Endothelial cell (in vitro differentiated cells): Measurements from ENCODE around the gene CACNA2D3. TPM values are rescaled to one million over a fixed set of nuclear protein-coding genes. Genes with fewer than 3 reads are reported as not detected.
"Not testable (repeated sequence)": the region's sequence is repeated elsewhere in the genome, so short reads cannot be mapped to it uniquely, and the experiment has no call there.

Experiments
- DNase-seq: peaks from one replicate; pipeline ENCODE4 v3.0.0; 2021; ENCODE audit warnings: low spot score
- H3K27ac Mint-ChIP-seq: one replicate; pipeline ENCODE4 v1.8.0; 2021; ENCODE audit warnings: mixed read lengths, inconsistent platforms; ENCODE audit not compliant: unreplicated experiment
- H3K27me3 Mint-ChIP-seq: one replicate; pipeline ENCODE4 v1.8.0; 2021; ENCODE audit warnings: mild to moderate bottlenecking, moderate library complexity, mixed read lengths, inconsistent platforms; ENCODE audit not compliant: unreplicated experiment
- H3K36me3 Mint-ChIP-seq: one replicate; pipeline ENCODE4 v1.8.0; 2021; ENCODE audit warnings: mild to moderate bottlenecking, low read depth, mixed read lengths, inconsistent platforms; ENCODE audit not compliant: unreplicated experiment
- H3K4me1 Mint-ChIP-seq: one replicate; pipeline ENCODE4 v1.8.0; 2021; ENCODE audit warnings: mild to moderate bottlenecking, mixed read lengths, inconsistent platforms; ENCODE audit not compliant: unreplicated experiment
- H3K4me3 Mint-ChIP-seq: one replicate; pipeline ENCODE4 v1.8.0; 2021; ENCODE audit warnings: mild to moderate bottlenecking, mixed read lengths, inconsistent platforms; ENCODE audit not compliant: unreplicated experiment
- H3K9me3 Mint-ChIP-seq: one replicate; pipeline ENCODE4 v1.8.0; 2021; ENCODE audit warnings: mixed read lengths, inconsistent platforms; ENCODE audit not compliant: unreplicated experiment
- CTCF ChIP-seq: fragments of 200-600 bp; sonication (generic); IDR thresholded peaks from one replicate; pipeline ENCODE4 v1.5.0; 2021; ENCODE audit warnings: antibody characterized with exemption; ENCODE audit not compliant: unreplicated experiment
- total RNA-seq: library from RNA; stranded (reverse); fragmentation: NEBNext Ultra II Directional; extraction: Animal tissue kit (Norgen Biotek cat#: 25700); gene quantifications from one replicate; pipeline ENCODE4 v1.2.1, GENCODE V29; 2021; ENCODE audit not compliant: unreplicated experiment

CACNA2D3 gene
- total RNA-seq, 1 donor from 2014 or later = 0.46 TPM

GRCh38 chr3:54628888-54629441 is 506.6 kb downstream of the CACNA2D3 start:
- Mint-ChIP-seq H3K36me3 (no peaks in the 10 kb centered on the region), H3K4me1 (peaks cover 14% of the 10 kb centered on the region), H3K4me3 (no peak overlapping the region), H3K27ac (no peak overlapping the region), H3K27me3 (no peaks in the 10 kb centered on the region), H3K9me3 (no peaks in the 10 kb centered on the region)
- TF ChIP-seq CTCF = no peak
- no peak for DNase-seq

DNA sequence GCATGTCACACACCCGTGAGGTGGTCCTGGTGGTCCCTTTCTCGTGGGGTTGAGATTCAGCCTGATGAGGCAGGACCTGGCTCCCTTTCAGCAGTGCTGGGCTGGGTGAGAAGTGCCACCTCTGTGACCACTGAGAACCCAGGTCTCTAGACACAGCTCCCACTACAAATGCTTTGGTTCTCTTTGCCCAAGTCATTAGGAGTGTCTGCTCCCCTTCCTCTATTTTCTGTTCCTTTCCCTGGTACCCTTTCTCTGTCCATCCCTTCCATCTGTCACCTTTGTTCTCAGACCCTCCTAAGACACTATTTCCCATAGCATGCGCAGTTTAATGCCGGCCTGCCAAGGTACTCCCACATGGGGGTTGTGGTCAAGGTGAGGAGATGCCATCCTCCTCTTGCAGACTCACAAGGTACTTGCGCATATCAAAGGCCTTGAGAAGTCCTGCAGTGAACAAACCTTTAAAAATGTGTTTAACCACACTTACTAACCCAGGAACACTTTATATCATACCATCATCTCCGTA is 507.8 kb downstream of the CACNA2D3 start:
- Mint-ChIP-seq H3K27me3 (peaks cover 2% of the 10 kb centered on the region), H3K27ac (no peak overlapping the region), H3K4me3 (no peak overlapping the region), H3K9me3 (no peaks in the 10 kb centered on the region), H3K4me1 (peaks cover 16% of the 10 kb centered on the region), H3K36me3 (no peaks in the 10 kb centered on the region)
- no peak for TF ChIP-seq CTCF
- DNase-seq = no peak

- H3K4me3 Mint-ChIP-seq, DNase-seq, H3K27me3 Mint-ChIP-seq, H3K36me3 Mint-ChIP-seq, H3K27ac Mint-ChIP-seq, H3K9me3 Mint-ChIP-seq: not testable (repeated sequence)
- H3K4me1 Mint-ChIP-seq = peaks cover 16% of the 10 kb centered on the region
These were observed 508.6 kb downstream of the CACNA2D3 start for GRCh38 chr3:54631001-54631400.

DNA sequence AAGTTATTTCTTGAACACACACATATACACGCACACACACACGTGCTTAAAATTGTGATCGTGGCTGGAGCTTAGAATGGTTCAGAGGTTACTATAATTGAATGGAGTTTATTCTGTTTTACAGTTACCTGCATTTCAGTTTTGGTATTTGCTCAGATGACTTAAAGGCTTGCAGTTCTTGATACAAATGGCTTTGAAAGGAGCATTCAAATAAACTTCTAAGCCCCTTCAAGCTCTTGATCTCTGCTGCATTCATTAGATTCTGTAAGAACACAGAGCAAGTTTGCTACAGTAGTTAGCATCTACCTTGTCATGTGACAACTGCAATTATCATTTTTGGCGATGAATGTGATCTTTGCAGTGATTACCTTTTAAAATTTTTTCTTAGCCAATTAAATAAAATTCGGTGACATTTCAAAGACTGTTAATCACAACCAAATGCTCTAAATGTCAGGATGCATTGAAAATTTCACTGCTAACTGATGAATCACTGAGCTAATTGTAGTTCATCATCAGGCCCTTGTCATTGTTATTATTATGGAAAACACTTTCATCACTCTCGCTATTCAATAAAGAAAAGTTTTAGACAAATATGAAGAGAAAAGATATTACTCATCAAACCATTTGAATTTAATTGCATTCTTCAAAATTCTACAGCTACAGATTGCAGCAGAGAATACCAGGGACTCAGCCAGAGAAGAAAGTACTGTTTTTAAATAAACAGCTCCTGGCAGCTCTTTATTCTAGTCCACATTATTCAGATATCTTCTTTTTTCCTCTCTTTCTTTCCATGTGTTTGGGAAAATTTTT is 509.4 kb downstream of the CACNA2D3 start:
- peaks cover 16% of the 10 kb centered on the region for H3K4me1 Mint-ChIP-seq
- H3K9me3 Mint-ChIP-seq = no peaks in the 10 kb centered on the region
- TF ChIP-seq CTCF = no peak
- H3K27ac Mint-ChIP-seq = no peak overlapping the region
- DNase-seq = no peak
- H3K36me3 Mint-ChIP-seq = no peaks in the 10 kb centered on the region
- H3K4me3 Mint-ChIP-seq = no peak overlapping the region
- H3K27me3 Mint-ChIP-seq = peaks cover 2% of the 10 kb centered on the region

DNA sequence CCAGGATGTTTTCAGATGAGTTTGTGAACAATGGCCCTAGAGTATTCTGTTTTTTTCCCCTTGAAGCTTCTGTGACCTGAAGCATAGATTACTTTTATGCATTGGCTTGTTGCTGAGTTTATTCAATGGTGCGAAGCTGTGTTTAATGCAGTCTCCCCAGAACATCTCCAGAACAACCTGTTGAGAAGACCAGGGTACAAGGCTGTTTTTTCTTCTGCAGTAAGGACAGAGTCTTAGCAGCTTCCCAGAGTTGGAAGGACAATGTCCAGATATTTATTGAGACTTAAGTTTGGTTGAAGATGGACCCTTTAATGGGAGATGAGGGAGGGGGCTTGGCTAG is 509.9 kb downstream of the CACNA2D3 start:
- Mint-ChIP-seq H3K4me3 (no peak overlapping the region), H3K4me1 (peaks cover 16% of the 10 kb centered on the region), H3K27ac (no peak overlapping the region), H3K9me3 (no peaks in the 10 kb centered on the region), H3K36me3 (no peaks in the 10 kb centered on the region), H3K27me3 (peaks cover 2% of the 10 kb centered on the region)
- TF ChIP-seq CTCF = no peak
- DNase-seq = no peak
